H1 (cell line): ENCODE data around the gene SERPINA1. TPM values are rescaled to one million over a fixed set of nuclear protein-coding genes. Genes with fewer than 3 reads are reported as not detected.

Source experiments
- CTCF ChIA-PET: fragments of 300-600 bp; sonication (Branson Sonifier 250); formaldehyde crosslinking; loops from one replicate; lab custom pipeline; 2021; ENCODE audit not compliant: partially characterized antibody; lab: Charles Lee
- POLR2A ChIA-PET: fragments of 300-600 bp; sonication (Branson Sonifier 250); formaldehyde crosslinking; loops from one replicate; lab custom pipeline; 2021; ENCODE audit warnings: inconsistent platforms; ENCODE audit not compliant: partially characterized antibody; lab: Charles Lee
- DNase-seq, 2 experiments: peaks; one replicate each; pipeline versions ENCODE4 v3.0.0 to v3.0.0-alpha.2; 2010 to 2022; ENCODE audit warnings: low spot score in 2 of 2, low read depth in 1 of 2, mixed read lengths in 1 of 2
- FAIRE-seq: peaks from 2 replicates; lab custom pipeline; 2011; peaks lifted over from hg19 to GRCh38; lab: Jason Lieb, UNC
- H2AFZ ChIP-seq: 2 replicates; pipeline ENCODE4 v1.8.1; 2012; ENCODE audit warnings: low read length, inconsistent platforms
- H2AK5ac ChIP-seq: 2 replicates; pipeline ENCODE4 v1.6.1; 2013; ENCODE audit warnings: low read depth, low read length
- H2BK120ac ChIP-seq: replicated peaks from 2 replicates; pipeline ENCODE3; 2013; ENCODE audit warnings: low read depth, low read length, inconsistent platforms
- H2BK12ac ChIP-seq: 2 replicates; pipeline ENCODE4 v1.6.1; 2013; ENCODE audit warnings: low read depth, low read length
- H2BK15ac ChIP-seq: 2 replicates; pipeline ENCODE4 v1.6.1; 2013; ENCODE audit warnings: low read length
- H2BK20ac ChIP-seq: 2 replicates; pipeline ENCODE4 v1.6.1; 2013; ENCODE audit warnings: low read length
- H2BK5ac ChIP-seq: 2 replicates; pipeline ENCODE4 v1.6.1; 2013; ENCODE audit warnings: low read depth, low read length
- H3K14ac ChIP-seq: 2 replicates; pipeline ENCODE4 v1.6.1; 2013; ENCODE audit warnings: inconsistent platforms; ENCODE audit not compliant: insufficient read length
- H3K18ac ChIP-seq: 2 replicates; pipeline ENCODE4 v1.6.1; 2013; ENCODE audit warnings: low read length; ENCODE audit errors: extremely low read depth
- H3K23ac ChIP-seq: 2 replicates; pipeline ENCODE4 v1.6.1; 2013; ENCODE audit warnings: inconsistent platforms; ENCODE audit not compliant: insufficient read length
- H3K23me2 ChIP-seq: 2 replicates; pipeline ENCODE4 v1.6.1; 2013; ENCODE audit warnings: low read depth, low read length
- H3K27ac ChIP-seq: 2 replicates; pipeline ENCODE4 v1.6.1; 2011; ENCODE audit warnings: low read depth, low read length, inconsistent platforms
- H3K27me3 ChIP-seq, 4 experiments: replicated peaks in 1 of 4; 1 replicate in 1 of 4; 2 replicates in 3 of 4; pipeline versions ENCODE4 v1.6.1 to v1.8.1; 2011 to 2013; ENCODE audit warnings: low read length in 3 of 4, mild to moderate bottlenecking in 3 of 4, inconsistent platforms in 2 of 4, mixed read lengths in 2 of 4, moderate library complexity in 1 of 4; ENCODE audit not compliant: control insufficient read depth in 3 of 4, insufficient read depth in 3 of 4; ENCODE audit errors: extremely low read depth in 1 of 4
- H3K36me3 ChIP-seq, 4 experiments: 2 replicates each; pipeline versions ENCODE4 v1.6.1 to v1.8.1; 2011 to 2013; ENCODE audit warnings: mild to moderate bottlenecking in 4 of 4, low read length in 3 of 4, moderate library complexity in 2 of 4, control low read depth in 1 of 4, inconsistent platforms in 1 of 4; ENCODE audit not compliant: insufficient read depth in 4 of 4, control insufficient read depth in 2 of 4
- H3K4ac ChIP-seq: replicated peaks from 2 replicates; pipeline ENCODE3; 2013; ENCODE audit warnings: low read length, low read depth, mixed read lengths, inconsistent platforms; ENCODE audit not compliant: insufficient read length
- H3K4me1 ChIP-seq, 4 experiments: replicated peaks in 1 of 4; 1 replicate in 1 of 4; 2 replicates in 3 of 4; pipeline versions ENCODE4 v1.6.1 to v1.8.1; 2011 to 2013; ENCODE audit warnings: low read length in 3 of 4, inconsistent platforms in 2 of 4, mixed read lengths in 1 of 4; ENCODE audit not compliant: insufficient read depth in 4 of 4, control insufficient read depth in 3 of 4
- H3K4me2 ChIP-seq, 2 experiments: 2 replicates each; pipeline versions ENCODE4 v1.6.1 to v1.8.1; 2011 to 2013; ENCODE audit warnings: low read depth in 2 of 2, low read length in 2 of 2, control low read depth in 1 of 2, inconsistent platforms in 1 of 2, mild to moderate bottlenecking in 1 of 2; ENCODE audit not compliant: insufficient read depth in 1 of 2
- H3K4me3 ChIP-seq, 4 experiments: fragments of 200-600, 300-600 bp in 1 of 4; sonication (generic), shearing (Covaris generic), sonication (Bioruptor Twin) in 1 of 4; 2 replicates each; pipeline versions ENCODE4 v1.5.1 to v1.8.1; 2011 to 2016; ENCODE audit warnings: low read length in 4 of 4, low read depth in 3 of 4, control low read depth in 2 of 4, inconsistent platforms in 2 of 4, mild to moderate bottlenecking in 2 of 4, mixed read lengths in 1 of 4, moderate library complexity in 1 of 4; ENCODE audit not compliant: insufficient read depth in 2 of 4; ENCODE audit errors: extremely low read depth in 1 of 4
- H3K56ac ChIP-seq: replicated peaks from 2 replicates; pipeline ENCODE3; 2013; ENCODE audit warnings: low read depth, mild to moderate bottlenecking, mixed read lengths, low read length, inconsistent platforms; ENCODE audit not compliant: insufficient read length
- H3K79me1 ChIP-seq: 2 replicates; pipeline ENCODE4 v1.6.1; 2013; ENCODE audit warnings: low read depth, low read length, control low read depth
- H3K79me2 ChIP-seq, 2 experiments: 2 replicates each; pipeline versions ENCODE4 v1.6.1 to v1.8.1; 2012 to 2013; ENCODE audit warnings: low read length in 2 of 2, mild to moderate bottlenecking in 2 of 2, inconsistent platforms in 1 of 2; ENCODE audit not compliant: insufficient read depth in 2 of 2, control insufficient read depth in 1 of 2
- H3K9ac ChIP-seq, 4 experiments: replicated peaks in 1 of 4; 1 replicate in 1 of 4; 2 replicates in 3 of 4; pipeline versions ENCODE4 v1.6.1 to v1.8.1; 2011 to 2013; ENCODE audit warnings: low read depth in 3 of 4, low read length in 3 of 4, control low read depth in 2 of 4, mild to moderate bottlenecking in 2 of 4, moderate library complexity in 2 of 4, inconsistent platforms in 1 of 4; ENCODE audit errors: extremely low read depth in 1 of 4
- H3K9me3 ChIP-seq, 2 experiments: 2 replicates each; pipeline versions ENCODE4 v1.6.1 to v1.8.1; 2012 to 2013; ENCODE audit warnings: mild to moderate bottlenecking in 2 of 2, moderate library complexity in 2 of 2, control low read depth in 1 of 2, inconsistent platforms in 1 of 2, low read depth in 1 of 2, low read length in 1 of 2, mixed read lengths in 1 of 2; ENCODE audit not compliant: insufficient read depth in 2 of 2
- H4K20me1 ChIP-seq, 2 experiments: replicated peaks in 1 of 2; 2 replicates each; pipeline versions ENCODE3 to v1.8.1; 2011 to 2013; ENCODE audit warnings: inconsistent platforms in 2 of 2, low read length in 2 of 2, mild to moderate bottlenecking in 1 of 2; ENCODE audit not compliant: insufficient read depth in 2 of 2, control insufficient read depth in 1 of 2
- H4K5ac ChIP-seq: 2 replicates; pipeline ENCODE4 v1.6.1; 2013; ENCODE audit warnings: low read length, low read depth, mixed read lengths, inconsistent platforms; ENCODE audit not compliant: insufficient read length
- H4K8ac ChIP-seq: 2 replicates; pipeline ENCODE4 v1.8.0; 2013; ENCODE audit warnings: mild to moderate bottlenecking, moderate library complexity, low read length, inconsistent platforms; ENCODE audit not compliant: insufficient read depth; ENCODE audit errors: extremely low read depth
- H4K91ac ChIP-seq: replicated peaks from 2 replicates; pipeline ENCODE3; 2013; ENCODE audit warnings: low read length, mixed read lengths, inconsistent platforms; ENCODE audit not compliant: insufficient read length
- EP300 ChIP-seq, 2 experiments: IDR thresholded peaks; 1 replicate in 1 of 2; 2 replicates in 1 of 2; pipeline ENCODE4 v1.6.1; 2011 to 2012; ENCODE audit warnings: low read depth in 2 of 2, low read length in 2 of 2, mild to moderate bottlenecking in 2 of 2, borderline replicate concordance in 1 of 2, inconsistent platforms in 1 of 2, moderate library complexity in 1 of 2
- FOSL1 ChIP-seq: IDR thresholded peaks from 2 replicates; pipeline ENCODE4 v1.6.1; 2011; ENCODE audit warnings: mild to moderate bottlenecking, low read depth, low read length, moderate library complexity; ENCODE audit not compliant: insufficient read depth
- KDM1A ChIP-seq: fragments of 200-600, 300-600 bp; sonication (generic); IDR thresholded peaks from 2 replicates; pipeline ENCODE4 v1.7.1; 2016; ENCODE audit warnings: mild to moderate bottlenecking, low read length, borderline replicate concordance
- POLR2AphosphoS5 ChIP-seq: IDR thresholded peaks from 2 replicates; pipeline ENCODE4 v1.6.1; 2011; ENCODE audit warnings: low read depth, low read length
- POU5F1 ChIP-seq: IDR thresholded peaks from 2 replicates; pipeline ENCODE4 v1.6.1; 2011; ENCODE audit warnings: low read depth, mild to moderate bottlenecking, low read length, moderate library complexity
- RFX5 ChIP-seq: IDR thresholded peaks from 2 replicates; pipeline ENCODE4 v1.6.1; 2011; ENCODE audit warnings: low read depth, low read length, improper control_type of control experiment, borderline replicate concordance
- RNF2 ChIP-seq: fragments of 200-900, 300-1000 bp; sonication (generic); IDR thresholded peaks from 2 replicates; pipeline ENCODE4 v1.7.1; 2016; ENCODE audit warnings: borderline replicate concordance, low read depth, mild to moderate bottlenecking, antibody characterized with exemption, low read length; ENCODE audit not compliant: poor library complexity, severe bottlenecking; ENCODE audit errors: missing control alignments
- SP4 ChIP-seq: IDR thresholded peaks from 2 replicates; pipeline ENCODE4 v1.6.1; 2012; ENCODE audit warnings: low read length, inconsistent platforms
- SRF ChIP-seq: IDR thresholded peaks from 2 replicates; pipeline ENCODE4 v1.6.1; 2011; ENCODE audit warnings: mild to moderate bottlenecking, low read depth, low read length, moderate library complexity
- WGBS, 2 experiments: shearing (Covaris generic) in 1 of 2; methylation state at CpG; one replicate each; pipeline versions ENCODE4 v1.1.6 to v1.1.7; 2013 to 2015; ENCODE audit warnings: low lambda C conversion rate in 2 of 2, mixed read lengths in 2 of 2, inconsistent platforms in 1 of 2, low coverage in 1 of 2, missing lambda C conversion rate in 1 of 2; ENCODE audit not compliant: insufficient replicate concordance in 2 of 2, insufficient coverage in 1 of 2, insufficient read length in 1 of 2; ENCODE audit errors: extremely low coverage in 1 of 2, missing lambda C conversion rate in 1 of 2; 5-methylcytosine and 5-hydroxymethylcytosine counted together
- polyA plus RNA-seq, 7 experiments: library from polyadenylated mRNA; depleted of rRNA in 3 of 7; stranded (reverse) in 5 of 7; unstranded in 2 of 7; fragments of >200 nt in 5 of 7; fragments of 200-250 nt in 2 of 7; gene quantifications; 1 replicate in 5 of 7; 2 replicates in 1 of 7; 4 replicates in 1 of 7; pipeline versions ENCODE4 v1.2.1 to v1.2.3, GENCODE V29; 2011 to 2013; ENCODE audit warnings: missing spikeins in 2 of 7, mixed read lengths in 2 of 7
- total RNA-seq: library from RNA; stranded (reverse); fragmentation: NEBNext Ultra II Directional; extraction: Animal tissue kit (Norgen Biotek cat#: 25700); gene quantifications from 2 replicates; pipeline ENCODE4 v1.2.1, GENCODE V29; 2021

Gene SERPINA1
- total and polyA plus RNA-seq, 2 of the 8 experiments (the other 6 are each of a cell fraction or from before 2014, with no cell fraction given) = 0.08 TPM; not detected in 1

GRCh38 chr14:94330857-94331256, 57.5 kb downstream of the SERPINA1 start:
- FAIRE-seq = no peak
- CTCF ChIA-PET = interaction anchor here (1.0 to 3.9 kb wide), 8 partner anchors 10 to 218 kb away, joined by 3 to 13 read pairs (median 3); no protein-coding TSS in a partner anchor
- POLR2A ChIA-PET = no interaction called here

More at GRCh38 chr14:94330857-94331256, 57.5 kb downstream of the SERPINA1 start:
- Histone ChIP-seq H3K14ac (no peak overlapping the region), H3K9me3 (no peaks in the 10 kb centered on the region), H2BK120ac (no peak overlapping the region), H3K9ac (no peak overlapping the region), H3K79me1 (no peaks in the 10 kb centered on the region), H2BK5ac (no peak overlapping the region), H4K91ac (no peak overlapping the region), H2BK15ac (no peak overlapping the region), H3K4ac (no peak overlapping the region), H4K8ac (no peak overlapping the region), H3K56ac (no peak overlapping the region), H3K36me3 (no peaks in the 10 kb centered on the region), H3K4me2 (no peak overlapping the region), H3K79me2 (no peaks in the 10 kb centered on the region), H3K23ac (no peak overlapping the region), H3K18ac (no peak overlapping the region), H4K20me1 (no peaks in the 10 kb centered on the region), H2BK12ac (no peak overlapping the region), H2BK20ac (no peak overlapping the region), H2AK5ac (no peak overlapping the region), H2AFZ (no peak overlapping the region; the same call in 1 of the 2 replicates), H4K5ac (no peak overlapping the region), H3K27me3 (0 out of 7 replicates have a peak, but pooled peaks cover 0 to 2% (median 0%) of the 10 kb centered on the region in 4 experiments), H3K4me1 (no peaks in the 10 kb centered on the region), H3K4me3 (no peak overlapping the region), H3K23me2 (no peaks in the 10 kb centered on the region), H3K27ac (no peak overlapping the region)
- no peak for TF ChIP-seq KDM1A
- TF ChIP-seq POLR2AphosphoS5 = no peak
- TF ChIP-seq SRF = no peak
- TF ChIP-seq EP300 (IDR thresholded peaks at IDR 0.05; ENCODE audit: borderline replicate concordance in 1 of 2, low read depth in 2 of 2, low read length in 2 of 2) = no peak
- TF ChIP-seq SP4 = no peak
- no peak for TF ChIP-seq FOSL1
- no peak for TF ChIP-seq RFX5
- TF ChIP-seq RNF2 = no peak
- no peak for TF ChIP-seq POU5F1
- WGBS, 2 experiments = 82% methylated on average over 2 of the region's 2 CpGs; no CpG with 5 or more reads in 1 of the 2 experiments
- DNase-seq = peak in 1 of 2 experiments; percentile 30
